GM19239 (cell line): Measurements from ENCODE around the gene LTBP1.
"Not testable (repeated sequence)": the region's sequence is repeated elsewhere in the genome, so short reads cannot be mapped to it uniquely, and the experiment has no call there.

ENCODE experiments used
- DNase-seq: peaks from one replicate; pipeline ENCODE4 v3.0.0; 2011; ENCODE audit warnings: low spot score; ENCODE audit not compliant: insufficient read length
- FAIRE-seq: peaks from 2 replicates; lab custom pipeline; 2011; peaks lifted over from hg19 to GRCh38; lab: Jason Lieb, UNC

LTBP1 gene

GRCh38 chr2:33347856-33348255, 401.1 kb downstream of the LTBP1 start:
- DNase-seq, result no peak
- no peak for FAIRE-seq

GRCh38 chr2:33350632-33351031, 403.9 kb downstream of the LTBP1 start:
- FAIRE-seq, result no peak
- DNase-seq, result no peak

GRCh38 chr2:33351781-33352180, 405.0 kb downstream of the LTBP1 start:
- FAIRE-seq, result no peak
- no peak for DNase-seq

- no peak for DNase-seq
- no peak for FAIRE-seq
These were observed 408.2 kb downstream of the LTBP1 start for GRCh38 chr2:33354981-33355380.

- FAIRE-seq (no peak), DNase-seq (no peak)
These were observed 412.1 kb downstream of the LTBP1 start for GRCh38 chr2:33358878-33359277.

GRCh38 chr2:33363325-33364298, 416.9 kb downstream of the LTBP1 start:
- DNase-seq (no peak), FAIRE-seq (no peak)

- DNase-seq (no peak), FAIRE-seq (no peak)
These were observed 418.7 kb downstream of the LTBP1 start for GRCh38 chr2:33365264-33365970.

GRCh38 chr2:33366473-33366872, 419.7 kb downstream of the LTBP1 start:
- FAIRE-seq (no peak), DNase-seq (no peak)

GRCh38 chr2:33368524-33368923, 421.8 kb downstream of the LTBP1 start:
- not testable (repeated sequence) for FAIRE-seq, DNase-seq

GRCh38 chr2:33369191-33369590, 422.4 kb downstream of the LTBP1 start:
- no peak for FAIRE-seq
- no peak for DNase-seq

- FAIRE-seq (no peak), DNase-seq (no peak)
These were observed 424.0 kb downstream of the LTBP1 start for GRCh38 chr2:33370636-33371265.

GRCh38 chr2:33371304-33372090, 424.7 kb downstream of the LTBP1 start:
- DNase-seq, result no peak
- no peak for FAIRE-seq

- FAIRE-seq (peak; percentile 73), DNase-seq (peak; percentile 30)
These were observed 426.3 kb downstream of the LTBP1 start for GRCh38 chr2:33372940-33373553.

GRCh38 chr2:33373986-33374385, 427.2 kb downstream of the LTBP1 start:
- no peak for DNase-seq
- FAIRE-seq, result no peak

- DNase-seq (no peak), FAIRE-seq (no peak)
These were observed 428.3 kb downstream of the LTBP1 start for GRCh38 chr2:33375054-33375453.

GRCh38 chr2:33377048-33377447, 430.3 kb downstream of the LTBP1 start:
- FAIRE-seq (no peak), DNase-seq (no peak)

- FAIRE-seq, result no peak
- no peak for DNase-seq
These were observed 431.9 kb downstream of the LTBP1 start for GRCh38 chr2:33378556-33379210.

- FAIRE-seq (no peak), DNase-seq (no peak)
These were observed 433.4 kb downstream of the LTBP1 start for GRCh38 chr2:33380001-33380609.

GRCh38 chr2:33380719-33381118, 434.0 kb downstream of the LTBP1 start:
- DNase-seq (no peak), FAIRE-seq (no peak)
